Measurements from ENCODE around the gene TSC22D4. TPM values are rescaled to one million over a fixed set of nuclear protein-coding genes. Genes with fewer than 3 reads are reported as not detected.

Gene TSC22D4
- total RNA-seq, 1 experiment from 2014 or later = 24.4 TPM

DNA sequence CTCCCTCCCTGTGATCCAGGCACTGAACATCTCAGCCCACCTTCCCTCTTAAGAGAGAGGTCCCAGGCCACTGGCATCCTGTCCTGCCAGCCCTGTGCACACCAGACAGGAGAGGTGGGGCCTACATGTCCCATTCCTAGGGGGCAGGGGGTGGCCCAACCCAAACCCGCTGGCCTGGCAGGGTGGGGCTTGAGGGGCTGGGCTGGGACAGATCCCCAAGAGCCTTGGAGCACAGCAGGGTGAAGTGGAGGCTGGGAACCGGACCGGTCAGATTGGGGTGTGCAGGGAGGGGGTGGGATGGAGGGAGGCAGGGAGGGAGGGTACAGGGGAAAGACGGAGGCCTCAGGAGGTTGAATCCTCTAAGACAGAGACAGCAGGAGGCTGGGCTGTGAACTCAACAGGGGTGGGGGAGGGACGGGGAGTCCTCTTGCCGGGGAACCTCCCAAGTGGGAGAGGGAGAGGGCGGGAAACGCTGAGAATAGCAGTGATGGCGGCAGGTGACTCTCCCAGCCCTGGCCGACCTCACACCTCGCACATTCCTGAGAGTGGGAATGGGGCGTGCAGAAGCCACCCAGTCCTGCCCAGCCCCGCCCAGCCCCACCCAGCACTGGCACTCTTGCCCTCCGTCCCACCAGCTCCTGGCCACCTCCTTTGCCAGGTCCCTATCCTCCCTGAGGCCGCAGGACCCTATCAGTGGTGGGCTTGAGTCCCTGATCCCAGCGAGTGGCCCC is 6.7 kb downstream of the TSC22D4 start:
- Mint-ChIP-seq H3K36me3 (ENCODE audit: insufficient read depth, unreplicated experiment) (peaks cover 13% of the 10 kb centered on the region), H3K27me3 (ENCODE audit: unreplicated experiment) (no peaks in the 10 kb centered on the region), H3K27ac (ENCODE audit: unreplicated experiment) (no peak overlapping the region), H3K4me3 (ENCODE audit: low read depth, unreplicated experiment) (no peak overlapping the region), H3K9me3 (ENCODE audit: low read depth, unreplicated experiment) (no peaks in the 10 kb centered on the region), H3K4me1 (ENCODE audit: low read depth, unreplicated experiment) (peaks cover 16% of the 10 kb centered on the region)
- CTCF ChIA-PET = no interaction called here
- no TSS peak for BruUV-seq (replicated peaks)
- no peak for DNase-seq
- intact Hi-C loops (cut with micrococcal nuclease; ENCODE audit: unreplicated experiment) = no loop called here
- TF ChIP-seq, protein P1, sequence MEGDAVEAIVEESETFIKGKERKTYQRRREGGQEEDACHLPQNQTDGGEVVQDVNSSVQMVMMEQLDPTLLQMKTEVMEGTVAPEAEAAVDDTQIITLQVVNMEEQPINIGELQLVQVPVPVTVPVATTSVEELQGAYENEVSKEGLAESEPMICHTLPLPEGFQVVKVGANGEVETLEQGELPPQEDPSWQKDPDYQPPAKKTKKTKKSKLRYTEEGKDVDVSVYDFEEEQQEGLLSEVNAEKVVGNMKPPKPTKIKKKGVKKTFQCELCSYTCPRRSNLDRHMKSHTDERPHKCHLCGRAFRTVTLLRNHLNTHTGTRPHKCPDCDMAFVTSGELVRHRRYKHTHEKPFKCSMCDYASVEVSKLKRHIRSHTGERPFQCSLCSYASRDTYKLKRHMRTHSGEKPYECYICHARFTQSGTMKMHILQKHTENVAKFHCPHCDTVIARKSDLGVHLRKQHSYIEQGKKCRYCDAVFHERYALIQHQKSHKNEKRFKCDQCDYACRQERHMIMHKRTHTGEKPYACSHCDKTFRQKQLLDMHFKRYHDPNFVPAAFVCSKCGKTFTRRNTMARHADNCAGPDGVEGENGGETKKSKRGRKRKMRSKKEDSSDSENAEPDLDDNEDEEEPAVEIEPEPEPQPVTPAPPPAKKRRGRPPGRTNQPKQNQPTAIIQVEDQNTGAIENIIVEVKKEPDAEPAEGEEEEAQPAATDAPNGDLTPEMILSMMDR (IDR thresholded peaks at IDR 0.05; ENCODE audit: unreplicated experiment) = no peak

DNA sequence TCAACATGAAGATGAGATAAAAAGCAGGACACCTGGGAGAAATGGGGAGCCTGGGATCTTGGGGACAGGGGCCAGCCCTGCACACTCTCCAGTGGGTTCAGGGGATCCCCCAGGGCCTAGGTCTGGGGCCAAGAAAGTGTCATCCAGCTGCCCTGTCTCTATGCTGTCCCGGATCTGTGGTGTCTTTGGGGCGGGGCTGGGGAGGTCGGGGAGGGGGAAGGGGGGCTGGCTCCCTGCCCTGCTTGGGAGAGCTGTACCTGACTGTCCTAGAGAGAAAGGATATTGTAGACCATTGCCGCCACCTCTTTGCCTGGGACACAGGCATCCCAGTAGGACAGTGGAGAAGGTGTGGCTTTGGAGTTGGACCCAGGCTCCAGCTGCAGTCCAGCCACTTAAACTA is 8.0 kb downstream of the TSC22D4 start:
- intact Hi-C loops (cut with micrococcal nuclease; ENCODE audit: unreplicated experiment) = no loop called here
- Mint-ChIP-seq H3K36me3 (ENCODE audit: insufficient read depth, unreplicated experiment) (peaks cover 25% of the 10 kb centered on the region), H3K27me3 (ENCODE audit: unreplicated experiment) (no peaks in the 10 kb centered on the region), H3K4me3 (ENCODE audit: low read depth, unreplicated experiment) (no peak overlapping the region), H3K9me3 (ENCODE audit: low read depth, unreplicated experiment) (no peaks in the 10 kb centered on the region), H3K27ac (ENCODE audit: unreplicated experiment) (no peak overlapping the region), H3K4me1 (ENCODE audit: low read depth, unreplicated experiment) (peaks cover 7% of the 10 kb centered on the region)
- no TSS peak for BruUV-seq (replicated peaks)
- TF ChIP-seq, protein P1 (IDR thresholded peaks at IDR 0.05; ENCODE audit: unreplicated experiment) = no peak
- CTCF ChIA-PET = no interaction called here
- DNase-seq = no peak

DNA sequence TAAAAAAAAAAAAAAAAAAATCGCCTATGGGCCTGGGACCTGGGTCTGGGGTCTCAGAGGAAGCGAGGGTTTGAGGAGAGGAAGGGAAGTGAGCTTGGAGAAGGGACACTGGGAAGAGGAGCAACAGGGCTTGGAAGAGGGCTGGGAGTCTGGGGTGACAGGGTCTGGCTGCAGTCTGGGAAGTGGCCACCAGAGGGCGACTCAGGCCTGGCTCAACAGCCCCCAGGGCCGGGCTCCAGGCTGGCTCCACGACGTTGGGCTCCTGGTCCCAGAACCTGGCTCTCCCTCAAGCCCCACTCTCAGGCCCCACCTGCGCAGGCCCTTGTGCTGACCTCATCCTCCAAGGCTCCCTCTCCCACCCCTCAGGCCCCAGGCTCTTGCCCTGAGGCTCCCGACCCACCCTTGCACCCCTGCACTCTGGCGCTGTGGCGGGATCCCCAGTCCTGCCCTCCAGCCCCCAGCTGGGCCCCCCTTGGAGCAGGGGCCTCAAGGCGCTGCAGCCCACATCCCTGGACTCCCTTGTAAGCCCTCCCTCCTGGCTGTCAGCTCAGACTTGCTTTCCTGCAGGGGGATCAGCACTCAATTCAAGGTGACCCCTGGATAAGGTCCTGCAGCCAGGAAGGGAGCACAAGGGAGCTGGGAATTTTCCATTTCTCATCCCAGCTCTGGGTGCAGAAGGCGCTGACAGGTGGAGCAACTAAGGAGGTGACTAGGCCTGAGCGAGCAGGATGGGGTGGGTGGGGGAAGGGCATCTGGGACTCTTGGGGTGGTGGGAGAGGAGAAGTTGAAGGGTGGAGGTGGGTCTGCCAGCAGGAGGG is 9.6 kb downstream of the TSC22D4 start:
- TF ChIP-seq, protein P1 (IDR thresholded peaks at IDR 0.05; ENCODE audit: unreplicated experiment) = peak; percentile 80
- intact Hi-C loops (cut with micrococcal nuclease; ENCODE audit: unreplicated experiment) = loop anchor here (2.0 kb wide), 1 partner anchor 89 kb away; no protein-coding TSS in a partner anchor
- DNase-seq = peak; percentile 85
- peaks cover 23% of the 10 kb centered on the region for H3K36me3 Mint-ChIP-seq (ENCODE audit: insufficient read depth, unreplicated experiment)
- H3K4me3 Mint-ChIP-seq (ENCODE audit: low read depth, unreplicated experiment) = no peak overlapping the region
- no peaks in the 10 kb centered on the region for H3K4me1 Mint-ChIP-seq (ENCODE audit: low read depth, unreplicated experiment)
- no peaks in the 10 kb centered on the region for H3K9me3 Mint-ChIP-seq (ENCODE audit: low read depth, unreplicated experiment)
- BruUV-seq (replicated peaks) = no TSS peak
- H3K27ac Mint-ChIP-seq (ENCODE audit: unreplicated experiment) = no peak overlapping the region
- CTCF ChIA-PET = interaction anchor here (0.7 to 2.3 kb wide), 5 partner anchors 13 to 144 kb away, joined by 3 to 10 read pairs (median 4); no protein-coding TSS in a partner anchor
- H3K27me3 Mint-ChIP-seq (ENCODE audit: unreplicated experiment) = no peaks in the 10 kb centered on the region

DNA sequence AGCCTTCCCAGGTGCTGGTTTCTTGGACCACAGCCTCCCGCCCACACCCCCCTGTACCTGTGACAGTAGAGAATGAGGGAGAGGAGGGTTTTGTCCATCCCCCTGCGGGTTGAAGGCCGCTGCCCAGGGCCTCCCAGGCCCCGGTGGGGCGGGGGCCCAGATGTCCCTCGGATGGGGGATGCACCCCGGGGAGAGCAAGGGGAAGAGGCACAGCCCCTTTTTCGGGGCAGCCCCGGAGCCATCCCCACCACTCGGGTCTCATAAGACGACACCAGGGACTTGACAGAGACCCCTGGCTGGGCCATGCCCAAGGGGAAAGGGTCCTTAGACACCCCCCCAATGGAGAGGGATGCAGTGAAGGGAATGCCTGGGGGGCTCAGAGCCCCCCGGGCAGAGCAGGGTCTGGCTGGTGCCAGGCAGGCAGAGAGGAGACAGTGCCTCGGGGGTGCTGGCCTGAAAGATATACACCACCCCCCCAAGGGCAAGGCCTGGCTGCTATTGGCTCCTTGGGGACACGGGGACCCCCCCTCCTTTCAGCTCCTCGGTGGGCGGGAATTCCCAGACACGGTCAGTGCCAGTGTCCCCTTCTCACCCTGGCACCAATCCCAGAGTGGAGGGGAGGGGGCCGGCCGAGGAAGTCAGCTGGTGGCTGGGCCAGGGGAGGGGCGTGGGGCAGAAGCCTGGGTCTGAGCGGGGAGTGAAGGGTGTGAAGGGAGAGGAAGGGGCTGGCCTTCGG is 11.2 kb downstream of the TSC22D4 start:
- no peak for DNase-seq
- BruUV-seq (replicated peaks) = no TSS peak
- intact Hi-C loops (cut with micrococcal nuclease; ENCODE audit: unreplicated experiment) = loop anchor here (2.0 kb wide), 1 partner anchor 91 kb away; no protein-coding TSS in a partner anchor
- H3K4me3 Mint-ChIP-seq (ENCODE audit: low read depth, unreplicated experiment) = no peak overlapping the region
- H3K9me3 Mint-ChIP-seq (ENCODE audit: low read depth, unreplicated experiment) = no peaks in the 10 kb centered on the region
- TF ChIP-seq, protein P1 (IDR thresholded peaks at IDR 0.05; ENCODE audit: unreplicated experiment) = no peak
- CTCF ChIA-PET = interaction anchor here (2.3 kb wide), 1 partner anchor 92 kb away, joined by 10 read pairs; no protein-coding TSS in a partner anchor
- no peak overlapping the region for H3K27ac Mint-ChIP-seq (ENCODE audit: unreplicated experiment)
- no peaks in the 10 kb centered on the region for H3K4me1 Mint-ChIP-seq (ENCODE audit: low read depth, unreplicated experiment)
- peaks cover 13% of the 10 kb centered on the region for H3K36me3 Mint-ChIP-seq (ENCODE audit: insufficient read depth, unreplicated experiment)
- H3K27me3 Mint-ChIP-seq (ENCODE audit: unreplicated experiment) = no peaks in the 10 kb centered on the region

All from Calu3 (cell line).